ENCODE measurements around the gene NOP58.

- TF ChIP-seq CTCF (conservative IDR thresholded peaks at IDR 0.05) (no peak), EZH2 (IDR thresholded peaks at IDR 0.05; ENCODE audit: low read depth) (no peak)
Measured at GRCh38 chr2:202317080-202317857, 51.7 kb downstream of the NOP58 start.

Data from PC-9 (cell line).